Smooth muscle cell (in vitro differentiated cells): ENCODE results near the gene IFRD2. TPM values are rescaled to one million over a fixed set of nuclear protein-coding genes. Genes with fewer than 3 reads are reported as not detected.
A peak's percentile ranks its signal among the peaks of the same experiment; 100 is the strongest.

ENCODE experiments used
- DNase-seq: peaks from one replicate; lab custom pipeline; 2025; ENCODE audit not compliant: unreplicated experiment; lab: John Stamatoyannopoulos, UW
- H2AFZ ChIP-seq: fragments of 200-600 bp; sonication (generic); 2 replicates; pipeline ENCODE4 v1.6.0; 2016; ENCODE audit warnings: antibody characterized with exemption, low read depth, mild to moderate bottlenecking
- H3F3A ChIP-seq: fragments of 200-600 bp; sonication (generic); 2 replicates; pipeline ENCODE4 v1.6.0; 2017; ENCODE audit warnings: antibody characterized with exemption, low read depth
- H3K27ac ChIP-seq: fragments of 200-600 bp; sonication (generic); 2 replicates; pipeline ENCODE4 v1.5.1; 2016; ENCODE audit warnings: low read depth, mild to moderate bottlenecking
- H3K27me3 ChIP-seq: fragments of 200-600 bp; sonication (generic); 2 replicates; pipeline ENCODE4 v1.6.1; 2016; ENCODE audit warnings: low read depth, mild to moderate bottlenecking
- H3K36me3 ChIP-seq: fragments of 200-600 bp; sonication (generic); 2 replicates; pipeline ENCODE4 v1.5.1; 2016; ENCODE audit warnings: low read depth
- H3K4me1 ChIP-seq: fragments of 200-600 bp; sonication (generic); 2 replicates; pipeline ENCODE4 v1.5.1; 2016; ENCODE audit warnings: low read depth
- H3K4me2 ChIP-seq: fragments of 200-600 bp; sonication (generic); 2 replicates; pipeline ENCODE4 v1.6.0; 2016; ENCODE audit warnings: mild to moderate bottlenecking
- H3K4me3 ChIP-seq: fragments of 200-600 bp; sonication (generic); 2 replicates; pipeline ENCODE4 v1.5.1; 2016; ENCODE audit warnings: mild to moderate bottlenecking
- H3K79me2 ChIP-seq: fragments of 200-600 bp; sonication (generic); 2 replicates; pipeline ENCODE4 v1.6.0; 2016; ENCODE audit warnings: low read depth, mild to moderate bottlenecking
- H3K9ac ChIP-seq: fragments of 200-600 bp; sonication (generic); 2 replicates; pipeline ENCODE4 v1.6.0; 2016; ENCODE audit warnings: low read depth
- H3K9me3 ChIP-seq: fragments of 200-600 bp; sonication (generic); replicated peaks from 2 replicates; pipeline ENCODE4 v1.5.1; 2016; ENCODE audit warnings: low read depth
- H4K20me1 ChIP-seq: fragments of 200-600 bp; sonication (generic); 2 replicates; pipeline ENCODE4 v1.6.0; 2016; ENCODE audit warnings: low read depth
- CTCF ChIP-seq: fragments of 200-600 bp; sonication (generic); IDR thresholded peaks from 2 replicates; pipeline ENCODE4 v1.5.1; 2017; ENCODE audit warnings: borderline replicate concordance, mild to moderate bottlenecking, antibody characterized with exemption; ENCODE audit not compliant: insufficient read depth, poor library complexity, severe bottlenecking
- WGBS: methylation state at CpG from one replicate; pipeline ENCODE4 v1.1.7; 2016; ENCODE audit warnings: low lambda C conversion rate; 5-methylcytosine and 5-hydroxymethylcytosine counted together
- polyA plus RNA-seq: library from polyadenylated mRNA; unstranded; fragments of >200 nt; fragmentation: Nextera tagmentation; extraction: Ambion mirVana; gene quantifications from 2 replicates; pipeline ENCODE4 v1.2.1, GENCODE V29; 2016
- total RNA-seq: library from RNA; depleted of rRNA; stranded (reverse); fragments of >200 nt; gene quantifications from 2 replicates; pipeline ENCODE4 v1.2.3, GENCODE V29; 2014

IFRD2 gene
- total and polyA plus RNA-seq, 2 experiments from 2014 or later: 20.8 to 59.3 TPM

- H4K20me1 ChIP-seq: peaks cover 79% of the 10 kb centered on the region
- peak overlapping the region; percentile 69 for H3K9ac ChIP-seq
- peaks cover 93% of the 10 kb centered on the region for H3K79me2 ChIP-seq
- no peak overlapping the region for H3K4me2 ChIP-seq
- no peak for DNase-seq
- 91% methylated on average over 4 of the region's 4 CpGs for WGBS
- no peaks in the 10 kb centered on the region for H3K27me3 ChIP-seq
- no peaks in the 10 kb centered on the region for H3K9me3 ChIP-seq
- H2AFZ ChIP-seq: no peak overlapping the region
- no peak overlapping the region for H3K4me3 ChIP-seq
- H3K36me3 ChIP-seq: no peaks in the 10 kb centered on the region
- peaks cover 23% of the 10 kb centered on the region for H3F3A ChIP-seq
- peaks cover 66% of the 10 kb centered on the region for H3K4me1 ChIP-seq
- H3K27ac ChIP-seq: peak overlapping the region; percentile 93
- no peak for TF ChIP-seq CTCF
Measured at GRCh38 chr3:50243543-50243895, 48.7 kb downstream of the IFRD2 start.

- Histone ChIP-seq H3K27ac (peak overlapping the region; percentile 93), H3K79me2 (peaks cover 93% of the 10 kb centered on the region), H3K4me1 (peaks cover 71% of the 10 kb centered on the region), H4K20me1 (peaks cover 79% of the 10 kb centered on the region), H3K36me3 (no peaks in the 10 kb centered on the region), H3F3A (peaks cover 23% of the 10 kb centered on the region), H3K4me2 (peak overlapping the region; percentile 44), H2AFZ (no peak overlapping the region), H3K9ac (peak overlapping the region; percentile 69), H3K4me3 (no peak overlapping the region), H3K9me3 (no peaks in the 10 kb centered on the region), H3K27me3 (no peaks in the 10 kb centered on the region)
- peak; percentile 8 for DNase-seq
- no peak for TF ChIP-seq CTCF
- WGBS: 40% methylated on average over 14 of the region's 14 CpGs
Measured at GRCh38 chr3:50242851-50243542, 49.2 kb downstream of the IFRD2 start.

- peak overlapping the region; percentile 93 for H3K27ac ChIP-seq
- 86% methylated on average over 2 of the region's 3 CpGs for WGBS
- H3K4me2 ChIP-seq: no peak overlapping the region
- H3K9ac ChIP-seq: peak overlapping the region; percentile 59
- TF ChIP-seq CTCF: no peak
- no peak overlapping the region for H3K4me3 ChIP-seq
- H2AFZ ChIP-seq: no peak overlapping the region
- peaks cover 93% of the 10 kb centered on the region for H3K79me2 ChIP-seq
- H3F3A ChIP-seq: peaks cover 23% of the 10 kb centered on the region
- DNase-seq: no peak
- no peaks in the 10 kb centered on the region for H3K36me3 ChIP-seq
- no peaks in the 10 kb centered on the region for H3K9me3 ChIP-seq
- H3K4me1 ChIP-seq: peaks cover 70% of the 10 kb centered on the region
- no peaks in the 10 kb centered on the region for H3K27me3 ChIP-seq
- peaks cover 76% of the 10 kb centered on the region for H4K20me1 ChIP-seq
Measured at GRCh38 chr3:50242381-50242770, 49.9 kb downstream of the IFRD2 start.
